ENCODE results near the gene ASIC4.

DNA sequence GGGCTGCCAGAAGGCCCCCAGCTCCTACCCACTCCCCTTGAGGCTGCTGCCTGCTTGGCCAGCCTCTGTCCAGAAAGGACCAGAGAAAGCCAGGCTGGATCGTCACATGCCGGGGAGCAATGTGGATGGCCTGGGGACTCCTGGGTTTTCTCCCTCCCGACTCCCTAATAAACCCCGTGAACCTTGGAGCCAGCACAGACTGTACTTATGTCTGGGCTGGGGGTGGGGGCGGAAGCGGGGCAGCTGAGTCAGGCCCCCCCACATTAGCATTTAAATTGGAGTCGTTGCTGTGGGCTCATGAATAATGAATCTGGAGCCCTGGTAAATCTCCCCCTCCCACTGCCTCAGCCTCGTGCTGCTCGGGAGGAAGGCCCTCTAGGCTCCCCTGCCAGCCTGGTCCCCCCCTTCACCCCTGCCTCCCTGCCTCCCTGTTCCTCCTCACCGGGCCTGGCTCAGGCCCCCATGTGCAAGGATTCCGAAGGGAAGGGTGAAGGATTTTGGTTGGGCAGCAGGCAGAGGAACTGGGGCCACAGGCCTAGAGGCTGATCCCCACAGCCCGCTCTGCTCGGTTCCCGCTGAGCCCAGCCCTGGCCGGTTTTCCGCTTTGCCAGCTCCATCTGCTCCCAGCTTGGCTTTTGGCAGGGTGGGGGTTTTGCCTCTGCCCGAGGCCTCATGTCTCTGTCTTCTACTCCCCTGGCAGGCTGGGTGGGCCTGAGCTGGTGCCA, 7.3 kb upstream of the ASIC4 start:
- TF ChIP-seq, protein P1, sequence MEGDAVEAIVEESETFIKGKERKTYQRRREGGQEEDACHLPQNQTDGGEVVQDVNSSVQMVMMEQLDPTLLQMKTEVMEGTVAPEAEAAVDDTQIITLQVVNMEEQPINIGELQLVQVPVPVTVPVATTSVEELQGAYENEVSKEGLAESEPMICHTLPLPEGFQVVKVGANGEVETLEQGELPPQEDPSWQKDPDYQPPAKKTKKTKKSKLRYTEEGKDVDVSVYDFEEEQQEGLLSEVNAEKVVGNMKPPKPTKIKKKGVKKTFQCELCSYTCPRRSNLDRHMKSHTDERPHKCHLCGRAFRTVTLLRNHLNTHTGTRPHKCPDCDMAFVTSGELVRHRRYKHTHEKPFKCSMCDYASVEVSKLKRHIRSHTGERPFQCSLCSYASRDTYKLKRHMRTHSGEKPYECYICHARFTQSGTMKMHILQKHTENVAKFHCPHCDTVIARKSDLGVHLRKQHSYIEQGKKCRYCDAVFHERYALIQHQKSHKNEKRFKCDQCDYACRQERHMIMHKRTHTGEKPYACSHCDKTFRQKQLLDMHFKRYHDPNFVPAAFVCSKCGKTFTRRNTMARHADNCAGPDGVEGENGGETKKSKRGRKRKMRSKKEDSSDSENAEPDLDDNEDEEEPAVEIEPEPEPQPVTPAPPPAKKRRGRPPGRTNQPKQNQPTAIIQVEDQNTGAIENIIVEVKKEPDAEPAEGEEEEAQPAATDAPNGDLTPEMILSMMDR (IDR thresholded peaks at IDR 0.05; ENCODE audit: control extremely low read depth in 1 of 3, insufficient read depth in 1 of 3, low read depth in 1 of 3, low read length in 3 of 3): no peak
- TF ChIP-seq CHD1 (IDR thresholded peaks at IDR 0.05; ENCODE audit: low read depth, low read length): no peak
- no peak for TF ChIP-seq EP300 (IDR thresholded peaks at IDR 0.05; ENCODE audit: borderline replicate concordance in 1 of 2, low read depth in 2 of 2, low read length in 2 of 2)
- no peak for TF ChIP-seq SUZ12 (IDR thresholded peaks at IDR 0.05; ENCODE audit: low read length)
- no peak for TF ChIP-seq SIN3A (conservative IDR thresholded peaks at IDR 0.05 in 1 of 2, IDR thresholded peaks at IDR 0.05 in 1 of 2; ENCODE audit: low read depth in 1 of 2, low read length in 2 of 2)
- TF ChIP-seq JUND (IDR thresholded peaks at IDR 0.05; ENCODE audit: low read length): no peak
- TF ChIP-seq EZH2 (IDR thresholded peaks at IDR 0.05; ENCODE audit: low read depth, low read length, severe bottlenecking): no peak
